ENCODE data around the gene HBD.

HBD gene

GRCh38 chr11:5246772-5247471 lies 12.6 kb upstream of the HBD start:
- DNase-seq (ENCODE audit: low read depth) = no peak
- H3K4me3 ChIP-seq (replicated peaks; ENCODE audit: low read depth, low read length) = no peak overlapping the region
- TF ChIP-seq, protein P1, sequence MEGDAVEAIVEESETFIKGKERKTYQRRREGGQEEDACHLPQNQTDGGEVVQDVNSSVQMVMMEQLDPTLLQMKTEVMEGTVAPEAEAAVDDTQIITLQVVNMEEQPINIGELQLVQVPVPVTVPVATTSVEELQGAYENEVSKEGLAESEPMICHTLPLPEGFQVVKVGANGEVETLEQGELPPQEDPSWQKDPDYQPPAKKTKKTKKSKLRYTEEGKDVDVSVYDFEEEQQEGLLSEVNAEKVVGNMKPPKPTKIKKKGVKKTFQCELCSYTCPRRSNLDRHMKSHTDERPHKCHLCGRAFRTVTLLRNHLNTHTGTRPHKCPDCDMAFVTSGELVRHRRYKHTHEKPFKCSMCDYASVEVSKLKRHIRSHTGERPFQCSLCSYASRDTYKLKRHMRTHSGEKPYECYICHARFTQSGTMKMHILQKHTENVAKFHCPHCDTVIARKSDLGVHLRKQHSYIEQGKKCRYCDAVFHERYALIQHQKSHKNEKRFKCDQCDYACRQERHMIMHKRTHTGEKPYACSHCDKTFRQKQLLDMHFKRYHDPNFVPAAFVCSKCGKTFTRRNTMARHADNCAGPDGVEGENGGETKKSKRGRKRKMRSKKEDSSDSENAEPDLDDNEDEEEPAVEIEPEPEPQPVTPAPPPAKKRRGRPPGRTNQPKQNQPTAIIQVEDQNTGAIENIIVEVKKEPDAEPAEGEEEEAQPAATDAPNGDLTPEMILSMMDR (IDR thresholded peaks at IDR 0.05; ENCODE audit: low read length, missing control alignments) = no peak

GRCh38 chr11:5245155-5245554 lies 10.9 kb upstream of the HBD start:
- no peak overlapping the region for H3K4me3 ChIP-seq (replicated peaks; ENCODE audit: low read depth, low read length)
- DNase-seq (ENCODE audit: low read depth) = no peak
- TF ChIP-seq, protein P1 (IDR thresholded peaks at IDR 0.05; ENCODE audit: low read length, missing control alignments) = no peak

DNA sequence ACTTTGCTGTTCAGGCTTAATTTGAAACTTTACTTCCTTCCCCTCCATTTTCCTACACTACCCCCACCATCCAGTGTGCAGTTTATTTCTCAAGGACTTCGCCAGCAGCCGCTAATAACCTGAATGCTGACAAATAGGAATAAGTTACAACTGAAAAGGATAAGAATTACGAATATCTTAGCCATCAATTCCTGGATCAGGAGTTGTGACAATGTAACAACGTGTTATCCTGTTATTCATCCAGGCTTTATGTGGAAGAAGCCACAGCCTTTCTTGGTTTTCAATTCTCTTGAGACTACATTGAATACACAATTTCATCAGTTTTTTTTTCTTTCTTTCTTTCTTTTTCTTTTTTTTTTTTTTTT lies 9.5 kb upstream of the HBD start:
- H3K4me3 ChIP-seq (replicated peaks; ENCODE audit: low read depth, low read length) = no peak overlapping the region
- TF ChIP-seq, protein P1 (IDR thresholded peaks at IDR 0.05; ENCODE audit: low read length, missing control alignments) = no peak
- DNase-seq (ENCODE audit: low read depth) = no peak

- DNase-seq (ENCODE audit: low read depth) = no peak
- no peak overlapping the region for H3K4me3 ChIP-seq (replicated peaks; ENCODE audit: low read depth, low read length)
- TF ChIP-seq, protein P1 (IDR thresholded peaks at IDR 0.05; ENCODE audit: low read length, missing control alignments) = no peak
Observed at GRCh38 chr11:5242933-5243815, 8.9 kb upstream of the HBD start.

- H3K4me3 ChIP-seq (replicated peaks; ENCODE audit: low read depth, low read length) = no peak overlapping the region
- TF ChIP-seq, protein P1 (IDR thresholded peaks at IDR 0.05; ENCODE audit: low read length, missing control alignments) = no peak
- DNase-seq (ENCODE audit: low read depth) = no peak
Observed at GRCh38 chr11:5242208-5242607, 7.9 kb upstream of the HBD start.

- TF ChIP-seq, protein P1 (IDR thresholded peaks at IDR 0.05; ENCODE audit: low read length, missing control alignments) = no peak
- no peak overlapping the region for H3K4me3 ChIP-seq (replicated peaks; ENCODE audit: low read depth, low read length)
- DNase-seq (ENCODE audit: low read depth) = no peak
Observed at GRCh38 chr11:5241458-5241857, 7.2 kb upstream of the HBD start.
